DOHH2 (cell line): ENCODE measurements around the gene GRB10.

Experiments used
- CTCF ChIP-seq: fragments of 200-600 bp; sonication (generic); IDR thresholded peaks from one replicate; pipeline ENCODE4 v1.5.1; 2014; ENCODE audit warnings: antibody characterized with exemption, mild to moderate bottlenecking, low read depth, low read length; ENCODE audit not compliant: poor library complexity, severe bottlenecking
- EZH2phosphoT487 ChIP-seq: fragments of 200-600 bp; sonication (generic); IDR thresholded peaks from 2 replicates; pipeline ENCODE4 v1.6.1; 2017; ENCODE audit warnings: borderline replicate concordance, mild to moderate bottlenecking, antibody characterized with exemption, low read length, moderate library complexity, mixed read lengths

GRCh38 chr7:50640779-50641178 lies 141.9 kb downstream of the GRB10 start:
- TF ChIP-seq CTCF (no peak), EZH2phosphoT487 (no peak)
